ENCODE data around the gene CDKN2AIP.

DNA sequence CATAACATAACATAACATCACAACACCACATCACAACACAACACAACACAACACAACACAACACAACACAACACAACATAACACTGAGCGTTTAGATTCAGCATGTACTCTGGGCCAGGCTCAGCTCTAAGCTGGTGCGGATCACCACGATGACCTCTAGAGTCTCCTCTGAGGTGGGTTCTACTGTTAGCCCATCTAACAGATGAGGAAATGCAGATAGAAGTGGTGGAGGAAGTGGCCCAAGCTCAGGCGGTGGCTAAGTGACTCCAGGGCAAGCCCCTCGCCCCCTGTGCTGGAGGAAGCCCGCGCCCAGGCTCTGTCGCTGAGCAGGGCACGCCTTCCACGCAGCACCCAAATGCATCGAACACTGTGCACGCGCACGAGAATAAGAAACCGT, 45.3 kb upstream of the CDKN2AIP start:
- no peak for TF ChIP-seq POLR2A (IDR thresholded peaks at IDR 0.05)
- TF ChIP-seq, protein P1, sequence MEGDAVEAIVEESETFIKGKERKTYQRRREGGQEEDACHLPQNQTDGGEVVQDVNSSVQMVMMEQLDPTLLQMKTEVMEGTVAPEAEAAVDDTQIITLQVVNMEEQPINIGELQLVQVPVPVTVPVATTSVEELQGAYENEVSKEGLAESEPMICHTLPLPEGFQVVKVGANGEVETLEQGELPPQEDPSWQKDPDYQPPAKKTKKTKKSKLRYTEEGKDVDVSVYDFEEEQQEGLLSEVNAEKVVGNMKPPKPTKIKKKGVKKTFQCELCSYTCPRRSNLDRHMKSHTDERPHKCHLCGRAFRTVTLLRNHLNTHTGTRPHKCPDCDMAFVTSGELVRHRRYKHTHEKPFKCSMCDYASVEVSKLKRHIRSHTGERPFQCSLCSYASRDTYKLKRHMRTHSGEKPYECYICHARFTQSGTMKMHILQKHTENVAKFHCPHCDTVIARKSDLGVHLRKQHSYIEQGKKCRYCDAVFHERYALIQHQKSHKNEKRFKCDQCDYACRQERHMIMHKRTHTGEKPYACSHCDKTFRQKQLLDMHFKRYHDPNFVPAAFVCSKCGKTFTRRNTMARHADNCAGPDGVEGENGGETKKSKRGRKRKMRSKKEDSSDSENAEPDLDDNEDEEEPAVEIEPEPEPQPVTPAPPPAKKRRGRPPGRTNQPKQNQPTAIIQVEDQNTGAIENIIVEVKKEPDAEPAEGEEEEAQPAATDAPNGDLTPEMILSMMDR (IDR thresholded peaks at IDR 0.05): no peak
- no peak for TF ChIP-seq EP300 (IDR thresholded peaks at IDR 0.05)

All from tibial nerve (tissue), 4 donors.